Peyer's patch (tissue), 4 donors: ENCODE data around the gene MFN2.

Experiments used
- POLR2A ChIP-seq, 2 donors: fragments of 450-650 bp; IDR thresholded peaks; one replicate each; pipeline ENCODE4 v1.5.1; 2017; ENCODE audit warnings: antibody characterized with exemption in 2 of 2, mild to moderate bottlenecking in 2 of 2, moderate library complexity in 2 of 2
- TF ChIP-seq, protein P1 (sequence below), 6 experiments: fragments of 450-650 bp in 4 of 6; fragments of 200-600 bp in 2 of 6; sonication (generic) in 1 of 6; IDR thresholded peaks; one replicate each; pipeline ENCODE4 v1.5.1; 2017 to 2019; ENCODE audit warnings: antibody characterized with exemption in 6 of 6, mild to moderate bottlenecking in 3 of 6, moderate library complexity in 1 of 6

DNA sequence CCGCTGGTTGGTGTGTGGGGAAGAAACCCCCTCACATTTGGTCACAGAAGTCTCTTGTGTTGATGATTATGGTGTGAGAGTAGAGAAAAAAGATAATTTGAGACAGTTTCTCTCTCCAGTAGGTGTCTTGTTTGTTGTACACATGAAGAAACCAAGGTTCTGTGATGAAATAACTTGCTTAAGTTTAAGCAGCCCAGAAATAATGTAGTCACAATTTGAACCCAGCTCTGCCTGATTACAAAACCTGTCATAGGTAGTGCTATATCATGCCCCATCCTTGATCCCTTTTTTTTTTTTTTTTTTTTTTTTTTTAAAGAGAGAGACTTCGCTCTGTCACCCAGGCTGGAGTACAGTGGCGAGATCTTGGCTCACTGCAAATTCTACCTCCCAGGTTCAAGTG lies 4.9 kb downstream of the MFN2 start:
- TF ChIP-seq POLR2A (IDR thresholded peaks at IDR 0.05) = no peak
- TF ChIP-seq, protein P1, sequence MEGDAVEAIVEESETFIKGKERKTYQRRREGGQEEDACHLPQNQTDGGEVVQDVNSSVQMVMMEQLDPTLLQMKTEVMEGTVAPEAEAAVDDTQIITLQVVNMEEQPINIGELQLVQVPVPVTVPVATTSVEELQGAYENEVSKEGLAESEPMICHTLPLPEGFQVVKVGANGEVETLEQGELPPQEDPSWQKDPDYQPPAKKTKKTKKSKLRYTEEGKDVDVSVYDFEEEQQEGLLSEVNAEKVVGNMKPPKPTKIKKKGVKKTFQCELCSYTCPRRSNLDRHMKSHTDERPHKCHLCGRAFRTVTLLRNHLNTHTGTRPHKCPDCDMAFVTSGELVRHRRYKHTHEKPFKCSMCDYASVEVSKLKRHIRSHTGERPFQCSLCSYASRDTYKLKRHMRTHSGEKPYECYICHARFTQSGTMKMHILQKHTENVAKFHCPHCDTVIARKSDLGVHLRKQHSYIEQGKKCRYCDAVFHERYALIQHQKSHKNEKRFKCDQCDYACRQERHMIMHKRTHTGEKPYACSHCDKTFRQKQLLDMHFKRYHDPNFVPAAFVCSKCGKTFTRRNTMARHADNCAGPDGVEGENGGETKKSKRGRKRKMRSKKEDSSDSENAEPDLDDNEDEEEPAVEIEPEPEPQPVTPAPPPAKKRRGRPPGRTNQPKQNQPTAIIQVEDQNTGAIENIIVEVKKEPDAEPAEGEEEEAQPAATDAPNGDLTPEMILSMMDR (IDR thresholded peaks at IDR 0.05) = no peak
